OCI-LY1 (cell line): ENCODE data around the gene EIF3J.

Experiments
- CTCF ChIP-seq: fragments of 200-600 bp; sonication (generic), shearing (Covaris generic); IDR thresholded peaks from 2 replicates; pipeline ENCODE4 v1.5.1; 2017; ENCODE audit warnings: mild to moderate bottlenecking, antibody characterized with exemption, low read length, moderate library complexity, mixed read lengths
- EZH2 ChIP-seq: fragments of 200-600 bp; sonication (generic), shearing (Covaris generic); IDR thresholded peaks from 2 replicates; pipeline ENCODE4 v1.8.0; 2017; ENCODE audit warnings: borderline replicate concordance, mixed run types, mild to moderate bottlenecking, antibody characterized with exemption, low read length, moderate library complexity, mixed read lengths

- TF ChIP-seq CTCF (no peak), EZH2 (no peak)
These were observed 54.4 kb downstream of the EIF3J start for GRCh38 chr15:44591326-44591725.
